HUES64 (cell line): ENCODE measurements around the gene IGF2BP3.

Experiments
- H3K27ac ChIP-seq: 2 replicates; pipeline ENCODE4 v1.7.0; 2013; ENCODE audit warnings: low read depth, low read length, inconsistent platforms
- H3K27me3 ChIP-seq: 2 replicates; pipeline ENCODE4 v1.6.1; 2013; ENCODE audit warnings: mild to moderate bottlenecking, low read length; ENCODE audit not compliant: insufficient read depth
- H3K36me3 ChIP-seq: 2 replicates; pipeline ENCODE4 v1.6.1; 2013; ENCODE audit warnings: mild to moderate bottlenecking, low read length; ENCODE audit not compliant: insufficient read depth
- H3K4me1 ChIP-seq: 2 replicates; pipeline ENCODE4 v1.6.1; 2013; ENCODE audit warnings: mild to moderate bottlenecking, low read length, moderate library complexity; ENCODE audit not compliant: insufficient read depth
- H3K4me3 ChIP-seq: 2 replicates; pipeline ENCODE4 v1.5.1; 2013; ENCODE audit warnings: mild to moderate bottlenecking, low read length, moderate library complexity
- H3K9ac ChIP-seq: 2 replicates; pipeline ENCODE4 v1.6.1; 2013; ENCODE audit warnings: mild to moderate bottlenecking, low read depth, low read length
- H3K9me3 ChIP-seq: 2 replicates; pipeline ENCODE4 v1.6.1; 2013; ENCODE audit warnings: low read depth, low read length; ENCODE audit not compliant: insufficient read depth
- WGBS: fragments of 150-250, 120-280 bp; methylation state at CpG from one replicate; pipeline ENCODE4 v1.1.7; 2013; ENCODE audit warnings: missing lambda C conversion rate; 5-methylcytosine and 5-hydroxymethylcytosine counted together

IGF2BP3 gene

DNA sequence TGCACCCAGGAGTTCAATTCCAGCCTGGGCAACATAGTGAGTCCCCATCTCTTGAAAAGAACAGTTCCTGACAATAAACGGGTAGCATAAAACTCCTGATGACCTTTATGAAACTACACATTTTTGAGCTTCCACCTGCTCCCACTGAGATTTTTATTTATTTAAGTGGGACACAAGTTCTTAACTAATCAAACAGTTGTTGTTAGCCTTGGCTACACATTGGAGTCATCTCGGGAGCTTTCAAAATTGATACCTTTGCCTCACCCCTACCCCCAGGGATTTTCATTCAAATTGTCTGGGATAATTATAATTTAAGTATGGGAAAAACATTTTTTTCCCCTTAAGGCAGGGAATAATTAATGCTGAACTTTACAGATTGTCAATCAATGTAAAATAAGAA, 131.9 kb downstream of the IGF2BP3 start:
- 96% methylated on average over 2 of the region's 2 CpGs for WGBS
- Histone ChIP-seq H3K9ac (no peak overlapping the region), H3K27ac (no peak overlapping the region), H3K4me1 (no peaks in the 10 kb centered on the region), H3K9me3 (peaks cover 5% of the 10 kb centered on the region; the same call in 1 of the 2 replicates), H3K4me3 (no peak overlapping the region), H3K27me3 (no peaks in the 10 kb centered on the region), H3K36me3 (peaks cover 98% of the 10 kb centered on the region)

GRCh38 chr7:23337374-23337773, 132.9 kb downstream of the IGF2BP3 start:
- no peak overlapping the region for H3K4me3 ChIP-seq
- H3K4me1 ChIP-seq: no peaks in the 10 kb centered on the region
- peaks cover 98% of the 10 kb centered on the region for H3K36me3 ChIP-seq

GRCh38 chr7:23336799-23337283, 133.4 kb downstream of the IGF2BP3 start:
- WGBS: 96% methylated on average over 5 of the region's 6 CpGs
- Histone ChIP-seq H3K4me1 (no peaks in the 10 kb centered on the region), H3K9ac (no peak overlapping the region), H3K36me3 (peaks cover 98% of the 10 kb centered on the region), H3K27ac (no peak overlapping the region), H3K27me3 (no peaks in the 10 kb centered on the region), H3K4me3 (no peak overlapping the region), H3K9me3 (peaks cover 5% of the 10 kb centered on the region; the same call in 1 of the 2 replicates)

More at GRCh38 chr7:23337374-23337773, 132.9 kb downstream of the IGF2BP3 start:
- no peaks in the 10 kb centered on the region for H3K27me3 ChIP-seq
- no peak overlapping the region for H3K9ac ChIP-seq
- peaks cover 5% of the 10 kb centered on the region; the same call in 1 of the 2 replicates for H3K9me3 ChIP-seq
- no peak overlapping the region for H3K27ac ChIP-seq

DNA sequence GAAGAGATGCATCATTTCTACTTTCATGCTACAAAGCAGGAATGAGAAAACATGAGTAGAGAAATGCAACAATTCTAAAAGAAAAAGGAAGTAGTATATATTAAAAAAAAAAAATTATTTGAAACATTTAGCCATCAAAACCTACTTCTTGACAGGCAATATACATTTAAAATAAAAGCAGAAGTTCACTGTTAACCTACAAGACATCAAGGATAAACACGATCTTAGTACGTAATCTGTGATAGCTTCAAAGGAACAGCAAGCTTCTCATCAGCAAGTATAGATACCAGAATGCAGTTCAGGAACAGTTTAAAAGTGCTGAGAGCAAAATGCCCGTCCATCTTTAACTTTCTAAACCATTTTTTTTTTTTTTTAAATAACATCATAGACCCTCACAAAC, 134.2 kb downstream of the IGF2BP3 start:
- Histone ChIP-seq H3K27ac (no peak overlapping the region), H3K9me3 (peaks cover 5% of the 10 kb centered on the region; the same call in 1 of the 2 replicates), H3K4me1 (no peaks in the 10 kb centered on the region), H3K27me3 (no peaks in the 10 kb centered on the region), H3K9ac (no peak overlapping the region), H3K36me3 (peaks cover 97% of the 10 kb centered on the region), H3K4me3 (no peak overlapping the region)
- WGBS: 96% methylated on average over 3 of the region's 3 CpGs

DNA sequence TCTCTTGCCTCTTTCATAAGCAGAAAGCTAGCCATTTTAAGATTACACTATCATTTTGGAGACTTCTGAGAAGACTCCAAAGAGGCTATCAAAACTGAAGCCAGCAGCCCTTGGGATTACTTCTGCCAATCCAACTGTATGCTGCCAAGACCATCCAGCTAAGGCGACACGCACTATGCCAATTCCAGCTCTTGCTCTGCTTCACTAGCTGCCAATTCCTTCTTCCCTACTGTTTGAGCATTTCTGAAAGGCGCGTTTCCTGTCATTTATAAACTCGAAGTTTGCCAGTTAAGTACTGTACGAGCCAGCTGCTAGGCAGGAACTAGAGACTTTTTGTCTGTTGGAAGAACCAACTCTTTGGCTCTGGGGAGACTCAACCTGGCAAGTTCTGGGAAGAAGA, 134.7 kb downstream of the IGF2BP3 start:
- Histone ChIP-seq H3K4me1 (no peaks in the 10 kb centered on the region), H3K4me3 (no peak overlapping the region), H3K9me3 (peaks cover 5% of the 10 kb centered on the region; the same call in 1 of the 2 replicates), H3K36me3 (peaks cover 98% of the 10 kb centered on the region), H3K9ac (no peak overlapping the region), H3K27me3 (no peaks in the 10 kb centered on the region), H3K27ac (no peak overlapping the region)
- WGBS: 96% methylated on average over 6 of the region's 6 CpGs

GRCh38 chr7:23335136-23335535, 135.2 kb downstream of the IGF2BP3 start:
- H3K36me3 ChIP-seq: peaks cover 98% of the 10 kb centered on the region
- H3K27ac ChIP-seq: no peak overlapping the region
- H3K4me3 ChIP-seq: no peak overlapping the region
- 89% methylated on average over 2 of the region's 2 CpGs for WGBS
- no peaks in the 10 kb centered on the region for H3K27me3 ChIP-seq
- H3K9me3 ChIP-seq: peaks cover 5% of the 10 kb centered on the region; the same call in 1 of the 2 replicates
- no peak overlapping the region for H3K9ac ChIP-seq
- H3K4me1 ChIP-seq: no peaks in the 10 kb centered on the region

GRCh38 chr7:23334482-23335056, 135.7 kb downstream of the IGF2BP3 start:
- Histone ChIP-seq H3K9me3 (peaks cover 5% of the 10 kb centered on the region; the same call in 1 of the 2 replicates), H3K4me1 (no peaks in the 10 kb centered on the region), H3K36me3 (peaks cover 98% of the 10 kb centered on the region), H3K27me3 (no peaks in the 10 kb centered on the region), H3K4me3 (no peak overlapping the region), H3K27ac (no peak overlapping the region), H3K9ac (no peak overlapping the region)
- WGBS: 95% methylated on average over 5 of the region's 5 CpGs

GRCh38 chr7:23333671-23334246, 136.5 kb downstream of the IGF2BP3 start:
- Histone ChIP-seq H3K36me3 (peaks cover 97% of the 10 kb centered on the region), H3K9ac (no peak overlapping the region), H3K27me3 (no peaks in the 10 kb centered on the region), H3K4me3 (no peak overlapping the region), H3K27ac (no peak overlapping the region), H3K9me3 (peaks cover 5% of the 10 kb centered on the region; the same call in 1 of the 2 replicates), H3K4me1 (no peaks in the 10 kb centered on the region)
- WGBS: 94% methylated on average over 9 of the region's 9 CpGs

GRCh38 chr7:23332910-23333612, 137.2 kb downstream of the IGF2BP3 start:
- no peaks in the 10 kb centered on the region for H3K4me1 ChIP-seq

GRCh38 chr7:23332193-23332592, 138.1 kb downstream of the IGF2BP3 start:
- no peaks in the 10 kb centered on the region for H3K4me1 ChIP-seq
- no peak overlapping the region for H3K9ac ChIP-seq
- peaks cover 95% of the 10 kb centered on the region for H3K36me3 ChIP-seq
- no peak overlapping the region for H3K27ac ChIP-seq
- H3K27me3 ChIP-seq: no peaks in the 10 kb centered on the region
- H3K4me3 ChIP-seq: no peak overlapping the region
- H3K9me3 ChIP-seq: no peaks in the 10 kb centered on the region

More at GRCh38 chr7:23332910-23333612, 137.2 kb downstream of the IGF2BP3 start:
- no peaks in the 10 kb centered on the region for H3K27me3 ChIP-seq
- H3K4me3 ChIP-seq: no peak overlapping the region
- no peak overlapping the region for H3K9ac ChIP-seq
- peaks cover 3% of the 10 kb centered on the region; the same call in 1 of the 2 replicates for H3K9me3 ChIP-seq
- WGBS: 94% methylated on average over 2 of the region's 4 CpGs
- no peak overlapping the region for H3K27ac ChIP-seq
- peaks cover 97% of the 10 kb centered on the region for H3K36me3 ChIP-seq

- no CpG with 5 or more reads among the region's 1 CpG for WGBS
- Histone ChIP-seq H3K36me3 (peaks cover 88% of the 10 kb centered on the region), H3K9me3 (no peaks in the 10 kb centered on the region), H3K27ac (no peak overlapping the region), H3K4me1 (no peaks in the 10 kb centered on the region), H3K27me3 (no peaks in the 10 kb centered on the region), H3K4me3 (no peak overlapping the region), H3K9ac (no peak overlapping the region)
These were observed 139.2 kb downstream of the IGF2BP3 start for GRCh38 chr7:23331132-23331531.
